ENCODE data around the gene HELT. TPM values are rescaled to one million over a fixed set of nuclear protein-coding genes. Genes with fewer than 3 reads are reported as not detected.

The HELT gene
- total RNA-seq, 1 experiment from 2014 or later: not detected

- CTCF ChIA-PET: interaction anchor here (0.8 to 2.5 kb wide), 3 partner anchors 15 to 76 kb away, joined by 4 to 9 read pairs (median 5); no protein-coding TSS in a partner anchor
- no peak overlapping the region for H3K4me3 Mint-ChIP-seq (ENCODE audit: unreplicated experiment)
- BruUV-seq (replicated peaks): no TSS peak
- no peak overlapping the region for H3K27ac Mint-ChIP-seq (ENCODE audit: low read depth, unreplicated experiment)
- no peaks in the 10 kb centered on the region for H3K9me3 Mint-ChIP-seq (ENCODE audit: unreplicated experiment)
- TF ChIP-seq CTCF (IDR thresholded peaks at IDR 0.05; ENCODE audit: unreplicated experiment): no peak
- H3K36me3 Mint-ChIP-seq (ENCODE audit: insufficient read depth, unreplicated experiment): no peaks in the 10 kb centered on the region
- POLR2A ChIA-PET: no interaction called here
- DNase-seq (ENCODE audit: unreplicated experiment): no peak
- peaks cover 80% of the 10 kb centered on the region for H3K27me3 Mint-ChIP-seq (ENCODE audit: insufficient read depth, unreplicated experiment)
- intact Hi-C loops (cut with micrococcal nuclease): no loop called here
- H3K4me1 Mint-ChIP-seq (ENCODE audit: insufficient read depth, unreplicated experiment): no peaks in the 10 kb centered on the region
These were observed 1.4 kb downstream of the HELT start for GRCh38 chr4:185019456-185020292.

GRCh38 chr4:185020293-185020808 lies 2.1 kb downstream of the HELT start:
- CTCF ChIA-PET: no interaction called here
- Mint-ChIP-seq H3K27ac (ENCODE audit: low read depth, unreplicated experiment) (no peak overlapping the region), H3K4me1 (ENCODE audit: insufficient read depth, unreplicated experiment) (no peaks in the 10 kb centered on the region), H3K27me3 (ENCODE audit: insufficient read depth, unreplicated experiment) (peaks cover 85% of the 10 kb centered on the region), H3K4me3 (ENCODE audit: unreplicated experiment) (no peak overlapping the region), H3K36me3 (ENCODE audit: insufficient read depth, unreplicated experiment) (no peaks in the 10 kb centered on the region), H3K9me3 (ENCODE audit: unreplicated experiment) (no peaks in the 10 kb centered on the region)
- no peak for DNase-seq (ENCODE audit: unreplicated experiment)
- intact Hi-C loops (cut with micrococcal nuclease): no loop called here
- no peak for TF ChIP-seq CTCF (IDR thresholded peaks at IDR 0.05; ENCODE audit: unreplicated experiment)
- no TSS peak for BruUV-seq (replicated peaks)
- POLR2A ChIA-PET: no interaction called here

- Mint-ChIP-seq H3K36me3 (ENCODE audit: insufficient read depth, unreplicated experiment) (no peaks in the 10 kb centered on the region), H3K27ac (ENCODE audit: low read depth, unreplicated experiment) (no peak overlapping the region), H3K4me1 (ENCODE audit: insufficient read depth, unreplicated experiment) (no peaks in the 10 kb centered on the region), H3K27me3 (ENCODE audit: insufficient read depth, unreplicated experiment) (peaks cover 90% of the 10 kb centered on the region), H3K9me3 (ENCODE audit: unreplicated experiment) (no peaks in the 10 kb centered on the region), H3K4me3 (ENCODE audit: unreplicated experiment) (no peak overlapping the region)
- BruUV-seq (replicated peaks): no TSS peak
- no peak for DNase-seq (ENCODE audit: unreplicated experiment)
- ChIA-PET CTCF (no interaction called here), POLR2A (no interaction called here)
- intact Hi-C loops (cut with micrococcal nuclease): no loop called here
- no peak for TF ChIP-seq CTCF (IDR thresholded peaks at IDR 0.05; ENCODE audit: unreplicated experiment)
These were observed 2.8 kb downstream of the HELT start for GRCh38 chr4:185020863-185021761.

- Mint-ChIP-seq H3K27ac (ENCODE audit: low read depth, unreplicated experiment) (no peak overlapping the region), H3K9me3 (ENCODE audit: unreplicated experiment) (no peaks in the 10 kb centered on the region), H3K36me3 (ENCODE audit: insufficient read depth, unreplicated experiment) (no peaks in the 10 kb centered on the region), H3K27me3 (ENCODE audit: insufficient read depth, unreplicated experiment) (peaks cover 87% of the 10 kb centered on the region), H3K4me3 (ENCODE audit: unreplicated experiment) (no peak overlapping the region), H3K4me1 (ENCODE audit: insufficient read depth, unreplicated experiment) (no peaks in the 10 kb centered on the region)
- no TSS peak for BruUV-seq (replicated peaks)
- CTCF ChIA-PET: interaction anchor here (0.7 to 3.3 kb wide), 6 partner anchors 9 to 267 kb away, joined by 3 to 17 read pairs (median 4); no protein-coding TSS in a partner anchor
- intact Hi-C loops (cut with micrococcal nuclease): no loop called here
- POLR2A ChIA-PET: interaction anchor here (1.2 kb wide), 1 partner anchor 89 kb away, joined by 3 read pairs; no protein-coding TSS in a partner anchor
- TF ChIP-seq CTCF (IDR thresholded peaks at IDR 0.05; ENCODE audit: unreplicated experiment): no peak
- no peak for DNase-seq (ENCODE audit: unreplicated experiment)
These were observed 5.2 kb downstream of the HELT start for GRCh38 chr4:185023471-185023870.

Measured in MCF 10A (cell line).